Astrocyte of the cerebellum (primary cell): ENCODE measurements around the gene AOC2.
"Not testable (repeated sequence)": the region's sequence is repeated elsewhere in the genome, so short reads cannot be mapped to it uniquely, and the experiment has no call there.

Experiments used
- DNase-seq: peaks from one replicate; pipeline ENCODE4 v3.0.0-alpha.2; 2011; ENCODE audit warnings: low read depth
- H3K4me3 ChIP-seq: 2 replicates; pipeline ENCODE4 v1.5.1; 2011; ENCODE audit warnings: mild to moderate bottlenecking, low read depth, low read length, moderate library complexity
- in situ Hi-C: cut with HindIII; loops from 2 replicates; pipeline ENCODE4 v1.10.0; 2017; ENCODE audit warnings: low sequenced_read_pairs
- TF ChIP-seq, protein P1 (sequence below): IDR thresholded peaks from 2 replicates; pipeline ENCODE4 v1.5.1; 2012; ENCODE audit warnings: low read length, low read depth, moderate library complexity, mild to moderate bottlenecking; ENCODE audit errors: missing control alignments

Gene AOC2

DNA sequence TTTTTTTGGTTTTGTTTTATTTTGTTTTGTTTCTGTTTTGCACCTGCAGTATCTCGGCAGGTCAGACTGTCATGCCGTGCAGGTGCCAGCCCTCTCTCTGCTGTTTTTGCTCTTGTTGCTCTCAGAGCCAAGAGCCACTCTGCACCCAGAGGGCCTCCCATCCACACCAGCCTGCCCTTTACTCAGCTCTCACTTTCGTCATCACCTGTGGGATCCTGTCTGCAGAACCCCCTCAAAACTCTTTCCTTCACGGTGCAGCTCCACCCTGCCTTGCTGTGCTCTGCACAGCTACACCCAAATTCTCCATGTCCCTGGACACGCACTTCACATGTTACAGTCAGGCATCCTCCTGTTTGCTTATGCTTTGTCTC, 9.2 kb downstream of the AOC2 start:
- DNase-seq, result no peak
- in situ Hi-C loops, result no loop called here
- no peak overlapping the region for H3K4me3 ChIP-seq
- TF ChIP-seq, protein P1, sequence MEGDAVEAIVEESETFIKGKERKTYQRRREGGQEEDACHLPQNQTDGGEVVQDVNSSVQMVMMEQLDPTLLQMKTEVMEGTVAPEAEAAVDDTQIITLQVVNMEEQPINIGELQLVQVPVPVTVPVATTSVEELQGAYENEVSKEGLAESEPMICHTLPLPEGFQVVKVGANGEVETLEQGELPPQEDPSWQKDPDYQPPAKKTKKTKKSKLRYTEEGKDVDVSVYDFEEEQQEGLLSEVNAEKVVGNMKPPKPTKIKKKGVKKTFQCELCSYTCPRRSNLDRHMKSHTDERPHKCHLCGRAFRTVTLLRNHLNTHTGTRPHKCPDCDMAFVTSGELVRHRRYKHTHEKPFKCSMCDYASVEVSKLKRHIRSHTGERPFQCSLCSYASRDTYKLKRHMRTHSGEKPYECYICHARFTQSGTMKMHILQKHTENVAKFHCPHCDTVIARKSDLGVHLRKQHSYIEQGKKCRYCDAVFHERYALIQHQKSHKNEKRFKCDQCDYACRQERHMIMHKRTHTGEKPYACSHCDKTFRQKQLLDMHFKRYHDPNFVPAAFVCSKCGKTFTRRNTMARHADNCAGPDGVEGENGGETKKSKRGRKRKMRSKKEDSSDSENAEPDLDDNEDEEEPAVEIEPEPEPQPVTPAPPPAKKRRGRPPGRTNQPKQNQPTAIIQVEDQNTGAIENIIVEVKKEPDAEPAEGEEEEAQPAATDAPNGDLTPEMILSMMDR, result no peak

DNA sequence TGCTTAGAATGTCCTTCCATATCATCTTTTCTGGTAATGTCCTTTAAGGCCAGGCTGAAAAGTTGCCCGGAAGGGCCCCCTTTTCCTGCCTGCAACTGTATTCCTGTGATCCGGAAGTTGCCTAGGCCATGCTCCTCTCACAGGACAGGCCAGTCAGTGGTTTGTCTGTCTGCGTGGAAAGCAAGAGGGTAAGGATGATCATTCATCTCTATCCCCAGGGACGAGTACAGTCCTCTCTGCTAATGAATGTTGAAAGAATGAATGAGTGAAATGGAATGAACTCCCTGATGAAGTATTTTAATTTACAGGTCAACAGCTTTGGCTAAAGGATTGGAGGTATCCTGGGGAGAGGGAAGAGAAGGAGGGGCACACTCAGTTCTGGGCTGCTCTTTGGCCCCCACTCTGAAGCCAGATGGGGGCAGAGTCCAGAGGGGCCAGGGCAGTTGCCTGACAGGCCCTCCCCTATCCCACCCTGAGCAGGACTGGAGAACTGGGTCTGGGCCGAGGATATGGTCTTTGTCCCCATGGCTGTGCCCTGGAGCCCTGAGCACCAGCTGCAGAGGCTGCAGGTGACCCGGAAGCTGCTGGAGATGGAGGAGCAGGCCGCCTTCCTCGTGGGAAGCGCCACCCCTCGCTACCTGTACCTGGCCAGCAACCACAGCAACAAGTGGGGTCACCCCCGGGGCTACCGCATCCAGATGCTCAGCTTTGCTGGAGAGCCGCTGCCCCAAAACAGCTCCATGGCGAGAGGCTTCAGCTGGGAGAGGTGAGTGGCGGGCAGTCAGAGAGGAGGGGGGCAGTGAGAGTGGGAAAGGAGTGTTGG, 9.8 kb downstream of the AOC2 start:
- in situ Hi-C loops, result no loop called here
- DNase-seq, result no peak
- no peak overlapping the region for H3K4me3 ChIP-seq
- TF ChIP-seq, protein P1, result no peak

DNA sequence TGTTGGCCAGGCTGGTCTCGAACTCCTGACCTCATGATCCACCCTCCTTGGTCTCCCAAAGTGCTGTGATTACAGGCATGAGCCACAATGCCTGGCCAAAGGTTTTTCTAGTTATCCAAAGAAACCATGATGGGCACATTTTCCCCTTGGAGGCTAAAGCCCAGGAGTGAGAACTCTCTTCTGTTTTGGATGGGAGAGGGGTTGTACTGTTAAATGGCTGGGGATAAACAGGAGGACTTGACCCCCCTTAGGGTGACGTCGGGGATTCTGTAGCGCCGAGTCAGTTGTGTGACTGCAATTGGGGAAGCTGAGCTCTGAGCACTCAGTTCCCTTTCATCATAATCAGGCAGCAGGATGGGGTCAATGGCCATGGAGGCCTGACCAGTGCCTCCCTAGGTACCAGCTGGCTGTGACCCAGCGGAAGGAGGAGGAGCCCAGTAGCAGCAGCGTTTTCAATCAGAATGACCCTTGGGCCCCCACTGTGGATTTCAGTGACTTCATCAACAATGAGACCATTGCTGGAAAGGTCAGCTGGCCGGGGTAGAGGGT, 10.7 kb downstream of the AOC2 start:
- no peak overlapping the region for H3K4me3 ChIP-seq
- DNase-seq, result no peak
- in situ Hi-C loops, result loop anchor here (5.0 kb wide), 1 partner anchor 37 kb away; no protein-coding TSS in a partner anchor
- TF ChIP-seq, protein P1, result no peak

DNA sequence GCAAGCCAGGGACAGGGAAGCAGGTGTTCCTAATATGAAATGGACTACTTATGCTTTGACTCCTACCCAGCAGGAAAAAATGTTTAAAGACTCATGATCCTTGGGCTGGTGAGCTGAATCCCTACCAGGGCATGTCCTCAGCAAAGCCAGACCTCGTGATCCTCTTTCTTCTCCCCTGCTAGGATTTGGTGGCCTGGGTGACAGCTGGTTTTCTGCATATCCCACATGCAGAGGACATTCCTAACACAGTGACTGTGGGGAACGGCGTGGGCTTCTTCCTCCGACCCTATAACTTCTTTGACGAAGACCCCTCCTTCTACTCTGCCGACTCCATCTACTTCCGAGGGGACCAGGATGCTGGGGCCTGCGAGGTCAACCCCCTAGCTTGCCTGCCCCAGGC, 11.7 kb downstream of the AOC2 start:
- DNase-seq, H3K4me3 ChIP-seq: not testable (repeated sequence)
- in situ Hi-C loops, result loop anchor here (5.0 kb wide), 1 partner anchor 36 kb away; no protein-coding TSS in a partner anchor

DNA sequence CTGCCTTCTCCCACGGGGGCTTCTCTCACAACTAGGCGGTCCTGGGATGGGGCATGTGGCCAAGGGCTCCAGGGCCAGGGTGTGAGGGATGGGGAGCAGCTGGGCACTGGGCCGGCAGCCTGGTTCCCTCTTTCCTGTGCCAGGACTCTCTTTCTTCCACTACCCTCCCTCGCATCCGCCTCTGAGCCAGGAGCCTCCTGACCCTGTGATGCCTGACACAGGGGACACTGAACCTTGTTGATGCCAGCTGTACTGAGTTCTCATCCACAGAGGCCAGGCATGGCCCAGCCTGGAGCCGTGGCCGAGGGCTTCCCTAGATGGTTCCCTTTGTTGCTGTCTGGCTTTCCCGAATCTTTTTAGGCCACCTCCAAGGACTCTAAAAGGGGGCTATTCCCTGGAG, 12.1 kb downstream of the AOC2 start:
- in situ Hi-C loops, result loop anchor here (5.0 kb wide), 1 partner anchor 36 kb away; no protein-coding TSS in a partner anchor
- H3K4me3 ChIP-seq, DNase-seq: not testable (repeated sequence)

DNA sequence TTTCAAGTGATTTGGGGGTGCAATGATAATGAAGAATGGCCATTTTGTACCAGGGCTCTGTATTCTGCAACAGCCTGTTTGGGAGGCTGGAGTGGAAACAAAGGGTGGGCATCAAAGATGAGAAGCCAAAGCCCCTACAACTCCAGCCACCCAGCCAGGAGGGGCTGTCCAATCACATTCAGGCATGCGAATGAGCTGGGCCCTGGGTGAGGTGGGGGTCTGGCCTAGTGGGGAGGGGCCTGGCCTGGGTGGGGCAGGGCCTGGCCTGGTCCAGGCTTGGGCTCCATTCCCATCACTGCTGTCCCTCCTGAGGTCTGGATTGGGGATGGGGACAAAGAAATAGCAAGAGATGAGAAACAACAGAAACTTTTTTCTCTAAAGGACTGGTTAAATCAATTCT, 13.0 kb downstream of the AOC2 start:
- DNase-seq, result no peak
- H3K4me3 ChIP-seq, result no peak overlapping the region
- in situ Hi-C loops, result loop anchor here (5.0 kb wide), 1 partner anchor 35 kb away; no protein-coding TSS in a partner anchor
- TF ChIP-seq, protein P1, result no peak

DNA sequence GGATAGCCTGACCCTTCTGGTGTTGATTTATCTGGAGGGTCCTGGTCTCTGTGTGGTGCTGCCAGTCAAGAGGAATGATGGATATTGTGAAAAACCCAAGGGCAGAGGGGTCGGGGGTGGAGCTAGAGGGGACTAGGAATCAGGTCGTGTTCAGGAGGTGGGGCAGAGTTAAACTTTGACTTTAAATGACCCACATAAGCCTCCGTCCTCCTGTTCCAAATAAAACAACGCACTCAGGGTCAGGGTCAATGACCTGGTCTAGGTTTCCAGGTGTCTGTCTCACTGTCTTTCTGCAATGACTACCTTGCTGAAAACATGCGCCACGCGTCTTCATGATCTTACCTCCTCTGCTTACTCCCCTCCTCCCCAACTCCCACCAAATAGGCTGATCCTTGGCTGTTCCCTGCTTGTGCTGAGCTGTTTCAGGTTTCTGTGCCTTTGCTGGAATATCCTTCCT, 21.3 kb downstream of the AOC2 start:
- in situ Hi-C loops, result no loop called here
- TF ChIP-seq, protein P1, result no peak
- H3K4me3 ChIP-seq, result no peak overlapping the region
- no peak for DNase-seq
